ENCODE results near the gene STMP1.

- no peak for TF ChIP-seq CTCF (IDR thresholded peaks at IDR 0.05 in 4 of 5, conservative IDR thresholded peaks at IDR 0.05 in 1 of 5)
- TF ChIP-seq POLR2A (IDR thresholded peaks at IDR 0.05) = no peak
Measured at GRCh38 chr7:135706038-135706742, 43.9 kb downstream of the STMP1 start.
